Mesothelial cell of epicardium (in vitro differentiated cells): Measurements from ENCODE around the gene GPBP1. TPM values are rescaled to one million over a fixed set of nuclear protein-coding genes. Genes with fewer than 3 reads are reported as not detected.
A peak's percentile ranks its signal among the peaks of the same experiment; 100 is the strongest.

Source experiments
- DNase-seq, 2 experiments: peaks; one replicate each; pipeline ENCODE4 v3.0.0; 2021; ENCODE audit warnings: low spot score in 2 of 2; ENCODE audit not compliant: unreplicated experiment in 2 of 2
- H3K27ac Mint-ChIP-seq: 2 replicates; pipeline ENCODE4 v1.8.0; 2021; ENCODE audit warnings: mixed read lengths
- H3K27me3 Mint-ChIP-seq: 2 replicates; pipeline ENCODE4 v1.8.0; 2021; ENCODE audit warnings: low read depth, mixed read lengths
- H3K36me3 Mint-ChIP-seq: 2 replicates; pipeline ENCODE4 v1.8.0; 2021; ENCODE audit warnings: mixed read lengths
- H3K4me1 Mint-ChIP-seq: 2 replicates; pipeline ENCODE4 v1.8.0; 2021; ENCODE audit warnings: mixed read lengths
- H3K4me3 Mint-ChIP-seq: 2 replicates; pipeline ENCODE4 v1.8.0; 2021; ENCODE audit warnings: mild to moderate bottlenecking, moderate library complexity, mixed read lengths
- H3K9me3 Mint-ChIP-seq: 2 replicates; pipeline ENCODE4 v1.8.0; 2021; ENCODE audit warnings: mixed read lengths
- total RNA-seq: library from RNA; stranded (reverse); gene quantifications from 3 replicates; pipeline ENCODE4 v1.2.1, GENCODE V29; 2021
- TF ChIP-seq, protein P1 (sequence below): fragments of 200-600 bp; sonication (generic); IDR thresholded peaks from one replicate; pipeline ENCODE4 v1.5.0; 2021; ENCODE audit warnings: antibody characterized with exemption; ENCODE audit not compliant: unreplicated experiment

GPBP1 gene
- total RNA-seq, 1 donor from 2014 or later: 125 TPM

DNA sequence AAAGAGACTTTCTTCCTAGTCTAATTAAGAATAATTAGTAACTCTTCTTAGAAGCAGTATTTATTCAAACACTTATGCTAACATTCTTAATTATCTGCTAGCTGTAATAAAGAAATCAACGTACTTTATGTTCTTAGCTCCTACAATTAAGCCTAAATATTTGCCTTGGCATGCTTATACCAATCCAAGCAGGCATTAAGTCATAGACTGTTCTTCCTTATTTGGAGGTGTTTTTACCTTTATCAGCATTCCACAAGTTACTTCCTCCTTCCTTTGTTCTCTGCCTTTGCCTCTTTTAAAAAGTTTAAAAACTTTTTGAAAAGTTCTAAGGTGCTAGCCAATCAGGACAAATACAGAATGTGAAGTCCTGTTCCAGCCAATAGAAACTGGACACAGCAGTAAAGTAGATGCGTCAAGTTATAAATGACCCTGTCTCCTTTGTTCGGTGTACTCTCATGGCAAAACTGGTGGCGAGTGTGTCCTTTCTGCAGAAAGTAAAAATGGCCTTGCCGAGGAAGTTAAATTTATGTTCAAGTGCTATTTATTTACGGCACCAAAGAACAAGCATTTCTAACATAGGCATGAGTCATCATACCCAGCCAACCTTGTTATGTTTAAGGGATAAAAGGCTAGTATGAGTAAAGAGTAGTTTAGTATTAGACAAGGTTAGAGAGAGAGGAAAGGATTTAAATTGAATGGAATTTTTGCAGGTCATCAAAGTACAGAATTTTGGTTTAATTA is 58.6 kb downstream of the GPBP1 start:
- peaks cover 20% of the 10 kb centered on the region for H3K9me3 Mint-ChIP-seq
- TF ChIP-seq, protein P1, sequence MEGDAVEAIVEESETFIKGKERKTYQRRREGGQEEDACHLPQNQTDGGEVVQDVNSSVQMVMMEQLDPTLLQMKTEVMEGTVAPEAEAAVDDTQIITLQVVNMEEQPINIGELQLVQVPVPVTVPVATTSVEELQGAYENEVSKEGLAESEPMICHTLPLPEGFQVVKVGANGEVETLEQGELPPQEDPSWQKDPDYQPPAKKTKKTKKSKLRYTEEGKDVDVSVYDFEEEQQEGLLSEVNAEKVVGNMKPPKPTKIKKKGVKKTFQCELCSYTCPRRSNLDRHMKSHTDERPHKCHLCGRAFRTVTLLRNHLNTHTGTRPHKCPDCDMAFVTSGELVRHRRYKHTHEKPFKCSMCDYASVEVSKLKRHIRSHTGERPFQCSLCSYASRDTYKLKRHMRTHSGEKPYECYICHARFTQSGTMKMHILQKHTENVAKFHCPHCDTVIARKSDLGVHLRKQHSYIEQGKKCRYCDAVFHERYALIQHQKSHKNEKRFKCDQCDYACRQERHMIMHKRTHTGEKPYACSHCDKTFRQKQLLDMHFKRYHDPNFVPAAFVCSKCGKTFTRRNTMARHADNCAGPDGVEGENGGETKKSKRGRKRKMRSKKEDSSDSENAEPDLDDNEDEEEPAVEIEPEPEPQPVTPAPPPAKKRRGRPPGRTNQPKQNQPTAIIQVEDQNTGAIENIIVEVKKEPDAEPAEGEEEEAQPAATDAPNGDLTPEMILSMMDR: no peak
- no peak overlapping the region for H3K4me3 Mint-ChIP-seq
- peaks cover 58% of the 10 kb centered on the region for H3K36me3 Mint-ChIP-seq
- no peaks in the 10 kb centered on the region for H3K27me3 Mint-ChIP-seq
- no peak for DNase-seq
- peak overlapping the region; percentile 30 for H3K27ac Mint-ChIP-seq
- no peaks in the 10 kb centered on the region for H3K4me1 Mint-ChIP-seq

DNA sequence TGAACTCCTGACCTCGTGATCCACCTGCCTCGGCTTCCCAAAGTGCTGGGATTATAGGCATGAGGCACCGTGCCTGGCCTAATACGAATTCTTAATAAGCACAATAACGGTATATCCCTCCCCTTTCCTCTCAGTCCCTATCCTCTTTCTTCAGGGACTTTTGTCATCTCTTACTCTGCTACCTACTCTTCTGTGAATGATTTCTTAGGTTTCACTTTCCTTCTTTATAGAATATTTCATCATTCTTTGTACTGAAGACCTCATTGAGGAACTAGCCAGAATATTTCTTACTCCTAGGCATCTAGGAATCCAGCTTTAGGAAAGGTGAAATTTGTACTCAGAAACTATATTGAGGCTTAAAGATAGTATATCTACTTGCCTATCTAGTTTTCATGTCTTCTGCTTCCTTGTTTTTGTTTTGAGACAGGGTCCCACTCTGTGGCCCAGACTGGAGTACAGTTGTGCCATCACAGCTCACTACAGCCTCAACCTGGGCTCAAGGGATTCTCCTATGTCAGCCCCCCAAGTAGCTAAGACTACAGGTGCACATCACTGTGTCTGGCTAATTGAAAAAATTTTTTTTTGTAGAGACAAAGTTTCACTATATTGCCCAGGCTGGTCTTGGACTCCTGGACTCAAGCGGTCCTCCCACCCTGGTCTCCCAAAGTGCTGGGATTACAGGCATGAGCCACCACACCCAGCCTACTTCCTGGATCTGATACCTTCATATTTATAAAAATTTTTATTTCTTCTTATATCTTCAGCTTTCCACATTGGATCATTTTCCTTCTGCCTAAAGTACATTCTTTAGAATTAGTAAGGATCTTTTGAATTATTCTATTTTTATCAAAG is 69.7 kb downstream of the GPBP1 start:
- Mint-ChIP-seq H3K4me1 (no peaks in the 10 kb centered on the region), H3K27ac (peak overlapping the region; percentile 52), H3K27me3 (no peaks in the 10 kb centered on the region), H3K9me3 (no peaks in the 10 kb centered on the region), H3K4me3 (no peak overlapping the region), H3K36me3 (peaks cover 40% of the 10 kb centered on the region)
- DNase-seq: no peak
- TF ChIP-seq, protein P1: no peak

DNA sequence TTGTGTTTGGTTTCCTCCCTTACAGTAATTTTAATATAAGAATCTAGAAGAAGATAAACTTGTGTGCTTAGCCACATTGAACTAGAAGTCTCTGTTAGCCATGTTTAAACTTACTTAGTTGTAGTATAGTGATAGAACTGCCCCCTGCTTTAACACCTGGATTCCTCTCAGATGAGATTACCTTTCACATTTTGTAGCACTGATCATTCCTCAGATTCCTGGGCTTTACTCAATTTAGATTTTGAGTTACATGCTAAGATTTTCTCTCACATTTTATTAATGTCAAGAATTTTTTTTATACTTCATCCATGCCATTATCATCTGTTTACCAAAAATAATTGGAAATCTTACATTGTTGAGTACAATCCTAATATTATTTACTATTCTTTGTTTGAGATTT is 70.5 kb downstream of the GPBP1 start:
- Mint-ChIP-seq H3K27me3 (no peaks in the 10 kb centered on the region), H3K9me3 (no peaks in the 10 kb centered on the region), H3K4me1 (no peaks in the 10 kb centered on the region), H3K4me3 (no peak overlapping the region), H3K27ac (peak overlapping the region; percentile 2), H3K36me3 (peaks cover 39% of the 10 kb centered on the region)
- TF ChIP-seq, protein P1: no peak
- DNase-seq: no peak

DNA sequence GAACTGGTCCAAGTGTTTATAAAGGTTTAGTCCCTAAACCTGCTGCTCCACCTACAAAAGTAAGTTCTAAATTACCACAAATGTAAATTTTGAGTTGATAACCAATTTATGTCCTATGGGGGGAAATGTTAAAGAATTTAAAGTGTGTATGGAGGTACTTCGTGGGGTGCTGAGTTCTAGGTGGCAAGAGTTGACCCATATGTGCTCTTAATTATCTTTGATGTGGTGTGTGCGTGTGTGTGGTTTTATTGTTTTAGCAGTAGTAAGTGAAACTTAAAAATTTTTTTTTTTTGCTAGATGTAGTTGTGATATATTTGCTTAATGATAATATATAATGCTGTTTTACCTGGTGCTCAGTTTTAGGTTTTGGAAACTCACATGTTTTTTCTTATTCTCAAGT is 72.6 kb downstream of the GPBP1 start:
- Mint-ChIP-seq H3K9me3 (no peaks in the 10 kb centered on the region), H3K27ac (no peak overlapping the region), H3K36me3 (peaks cover 45% of the 10 kb centered on the region), H3K4me3 (no peak overlapping the region), H3K27me3 (no peaks in the 10 kb centered on the region), H3K4me1 (no peaks in the 10 kb centered on the region)
- TF ChIP-seq, protein P1: no peak
- no peak for DNase-seq

DNA sequence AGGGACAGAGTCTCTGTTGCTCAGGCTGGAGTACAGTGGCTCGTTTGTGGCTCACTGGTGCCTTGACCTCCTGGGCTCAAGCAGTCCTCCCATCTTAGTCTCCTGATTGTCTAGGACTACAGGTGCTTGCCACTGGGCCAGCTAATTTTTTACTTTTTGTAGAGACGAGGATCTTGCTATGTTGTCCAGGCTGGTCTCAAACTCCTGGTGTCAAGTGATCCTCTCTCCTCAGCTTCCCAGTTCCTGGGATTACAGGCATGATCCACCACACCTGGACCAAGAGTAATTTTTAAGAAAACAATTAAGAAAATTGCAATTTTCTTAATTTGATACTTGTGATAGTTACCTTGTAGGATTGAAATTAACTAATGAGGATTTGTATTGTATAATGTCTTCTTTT is 73.9 kb downstream of the GPBP1 start:
- Mint-ChIP-seq H3K27ac (no peak overlapping the region), H3K9me3 (no peaks in the 10 kb centered on the region), H3K4me3 (no peak overlapping the region), H3K4me1 (no peaks in the 10 kb centered on the region), H3K27me3 (no peaks in the 10 kb centered on the region), H3K36me3 (peaks cover 54% of the 10 kb centered on the region)
- TF ChIP-seq, protein P1: no peak
- DNase-seq: no peak
